ENCODE data around the gene CDH23. TPM values are rescaled to one million over a fixed set of nuclear protein-coding genes. Genes with fewer than 3 reads are reported as not detected.

The CDH23 gene
- total and polyA plus RNA-seq, 2 experiments from 2014 or later = 0.08 TPM; not detected in 1

DNA sequence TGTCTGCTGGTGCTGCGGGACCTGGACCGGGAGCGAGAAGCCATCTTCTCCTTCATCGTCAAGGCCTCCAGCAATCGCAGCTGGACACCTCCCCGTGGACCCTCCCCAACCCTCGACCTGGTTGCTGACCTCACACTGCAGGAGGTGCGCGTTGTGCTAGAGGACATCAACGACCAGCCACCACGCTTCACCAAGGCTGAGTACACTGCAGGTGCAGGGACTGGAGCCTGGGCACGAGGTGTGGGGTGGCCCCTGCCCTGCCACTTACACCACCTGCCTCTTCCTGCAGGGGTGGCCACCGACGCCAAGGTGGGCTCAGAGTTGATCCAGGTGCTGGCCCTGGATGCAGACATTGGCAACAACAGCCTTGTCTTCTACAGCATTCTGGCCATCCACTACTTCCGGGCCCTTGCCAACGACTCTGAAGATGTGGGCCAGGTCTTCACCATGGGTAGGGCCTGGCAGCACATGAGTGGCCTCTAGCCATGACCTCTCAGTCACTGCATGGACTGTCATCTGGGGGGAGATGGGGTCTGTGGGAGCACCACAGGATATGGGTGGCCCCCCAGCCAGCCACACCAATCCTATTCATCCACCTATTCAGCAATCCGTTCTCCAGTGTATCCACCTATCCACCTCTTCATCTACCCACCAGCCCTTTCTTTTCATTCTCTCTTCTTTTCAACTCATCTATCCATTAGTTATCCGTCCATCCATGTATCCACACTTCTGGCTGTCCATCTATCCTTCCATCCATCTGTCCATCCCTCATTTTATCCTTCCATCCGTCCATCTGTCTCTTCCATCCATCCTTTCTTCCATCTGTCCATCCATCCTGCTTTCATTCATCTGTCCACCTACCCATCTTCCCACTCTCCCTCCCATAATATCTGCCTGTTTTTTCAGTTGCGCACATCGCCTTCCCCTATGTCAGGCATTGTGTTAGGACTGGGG lies 411.1 kb downstream of the CDH23 start:
- WGBS, 2 experiments (ENCODE audit: low coverage in 1 of 2, low lambda C conversion rate in 2 of 2, missing lambda C conversion rate in 2 of 2) = 88 to 89% methylated on average over 17 to 21 of the region's 21 CpGs

DNA sequence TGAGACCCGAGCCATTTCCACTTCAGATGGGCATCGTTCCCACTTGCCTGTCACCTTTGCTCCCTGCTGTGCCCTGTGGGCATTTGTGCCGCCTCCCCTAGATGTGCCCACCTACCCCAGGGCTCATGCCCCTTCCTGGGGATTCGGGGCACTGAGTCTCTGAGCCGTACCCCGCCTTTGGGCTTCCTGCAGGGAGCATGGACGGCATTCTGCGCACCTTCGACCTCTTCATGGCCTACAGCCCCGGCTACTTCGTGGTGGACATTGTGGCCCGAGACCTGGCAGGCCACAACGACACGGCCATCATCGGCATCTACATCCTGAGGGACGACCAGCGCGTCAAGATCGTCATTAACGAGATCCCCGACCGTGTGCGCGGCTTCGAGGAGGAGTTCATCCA lies 412.9 kb downstream of the CDH23 start:
- H3K27ac ChIP-seq = no peak overlapping the region
- no peaks in the 10 kb centered on the region for H3K79me2 ChIP-seq (ENCODE audit: insufficient read depth)
- no peaks in the 10 kb centered on the region for H3K36me3 ChIP-seq (ENCODE audit: low read depth)
- H3K4me2 ChIP-seq (ENCODE audit: unreplicated experiment) = no peak overlapping the region
- no peaks in the 10 kb centered on the region for H3K9me3 ChIP-seq (ENCODE audit: low read depth)
- no peaks in the 10 kb centered on the region for H3K9me2 ChIP-seq (ENCODE audit: insufficient read depth)
- TF ChIP-seq EZH2 (IDR thresholded peaks at IDR 0.05; ENCODE audit: insufficient read depth, poor library complexity, severe bottlenecking) (no peak), EZH2phosphoT487 (IDR thresholded peaks at IDR 0.05; ENCODE audit: insufficient read depth, low read depth) (no peak)
- no peak for DNase-seq
- no peaks in the 10 kb centered on the region for H3F3A ChIP-seq (ENCODE audit: insufficient read depth)
- in situ Hi-C loops (cut with MboI) = loop anchor here (10.0 kb wide), 1 partner anchor 485 kb away; no protein-coding TSS in a partner anchor
- H3K4me3 ChIP-seq = no peak overlapping the region
- WGBS, 2 experiments (ENCODE audit: low coverage in 1 of 2, low lambda C conversion rate in 2 of 2, missing lambda C conversion rate in 2 of 2) = 84 to 86% methylated on average over 25 of the region's 25 CpGs
- no peaks in the 10 kb centered on the region for H3K4me1 ChIP-seq (ENCODE audit: insufficient read depth)
- no peak overlapping the region for H2AFZ ChIP-seq
- no peaks in the 10 kb centered on the region; the same call in 1 of the 2 replicates for H3K27me3 ChIP-seq (replicated peaks; ENCODE audit: insufficient read depth)
- H4K20me1 ChIP-seq (ENCODE audit: insufficient read depth) = no peaks in the 10 kb centered on the region
- no peak overlapping the region for H3K9ac ChIP-seq

More for the DNA sequence above, 411.1 kb downstream of the CDH23 start:
- Histone ChIP-seq H3K9ac (no peak overlapping the region), H3F3A (ENCODE audit: insufficient read depth) (no peaks in the 10 kb centered on the region), H3K27ac (no peak overlapping the region), H3K4me3 (no peak overlapping the region), H3K9me2 (ENCODE audit: insufficient read depth) (no peaks in the 10 kb centered on the region), H3K4me2 (ENCODE audit: unreplicated experiment) (no peak overlapping the region), H3K4me1 (ENCODE audit: insufficient read depth) (no peaks in the 10 kb centered on the region), H3K27me3 (replicated peaks; ENCODE audit: insufficient read depth) (no peaks in the 10 kb centered on the region; the same call in 1 of the 2 replicates), H3K9me3 (ENCODE audit: low read depth) (no peaks in the 10 kb centered on the region), H3K79me2 (ENCODE audit: insufficient read depth) (no peaks in the 10 kb centered on the region), H2AFZ (no peak overlapping the region), H3K36me3 (ENCODE audit: low read depth) (no peaks in the 10 kb centered on the region), H4K20me1 (ENCODE audit: insufficient read depth) (no peaks in the 10 kb centered on the region)
- no peak for DNase-seq
- in situ Hi-C loops (cut with MboI) = no loop called here
- TF ChIP-seq EZH2 (IDR thresholded peaks at IDR 0.05; ENCODE audit: insufficient read depth, poor library complexity, severe bottlenecking) = no peak
- TF ChIP-seq EZH2phosphoT487 (IDR thresholded peaks at IDR 0.05; ENCODE audit: insufficient read depth, low read depth) = no peak

DNA sequence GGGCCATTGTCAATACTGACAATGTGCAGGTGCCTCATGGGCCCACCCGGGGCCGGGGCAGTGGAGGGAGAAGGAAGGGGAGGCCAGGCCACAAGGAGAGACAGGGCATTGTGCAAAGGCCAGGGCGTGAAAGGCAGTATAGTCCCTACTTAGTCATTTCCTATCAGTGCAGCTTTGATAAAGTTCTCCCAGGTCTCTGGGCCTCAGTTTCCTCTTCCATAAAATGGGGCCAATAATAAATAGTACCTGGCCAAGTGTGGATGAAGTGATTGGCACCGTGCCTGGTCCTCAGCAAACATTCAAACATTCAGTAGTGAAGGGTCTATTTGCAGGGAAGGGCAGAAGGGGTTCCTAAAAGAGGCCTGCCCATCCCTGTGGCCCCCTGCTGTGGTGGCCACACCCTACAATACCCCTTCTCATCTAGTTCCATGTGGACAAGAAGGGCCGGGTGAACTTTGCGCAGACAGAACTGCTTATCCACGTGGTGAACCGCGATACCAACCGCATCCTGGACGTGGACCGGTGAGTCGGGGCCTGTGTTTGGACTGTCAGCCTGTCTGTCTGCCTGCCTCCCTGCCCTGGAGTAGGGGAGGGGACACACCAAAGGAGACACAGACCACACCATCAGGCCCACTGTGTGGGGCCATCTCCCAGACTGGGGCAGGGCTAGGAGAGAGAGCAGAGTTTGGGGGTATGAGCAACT lies 413.5 kb downstream of the CDH23 start:
- no peaks in the 10 kb centered on the region for H4K20me1 ChIP-seq (ENCODE audit: insufficient read depth)
- in situ Hi-C loops (cut with MboI) = loop anchor here (10.0 kb wide), 1 partner anchor 485 kb away; no protein-coding TSS in a partner anchor
- no peak for TF ChIP-seq EZH2 (IDR thresholded peaks at IDR 0.05; ENCODE audit: insufficient read depth, poor library complexity, severe bottlenecking)
- no peak for TF ChIP-seq EZH2phosphoT487 (IDR thresholded peaks at IDR 0.05; ENCODE audit: insufficient read depth, low read depth)
- 90 to 92% methylated on average over 13 of the region's 13 CpGs for WGBS, 2 experiments (ENCODE audit: low coverage in 1 of 2, low lambda C conversion rate in 2 of 2, missing lambda C conversion rate in 2 of 2)
- no peaks in the 10 kb centered on the region for H3K9me2 ChIP-seq (ENCODE audit: insufficient read depth)
- H3K36me3 ChIP-seq (ENCODE audit: low read depth) = no peaks in the 10 kb centered on the region
- H3K4me2 ChIP-seq (ENCODE audit: unreplicated experiment) = no peak overlapping the region
- no peaks in the 10 kb centered on the region for H3K4me1 ChIP-seq (ENCODE audit: insufficient read depth)
- no peak overlapping the region for H3K4me3 ChIP-seq
- no peaks in the 10 kb centered on the region for H3K27me3 ChIP-seq (replicated peaks; ENCODE audit: insufficient read depth)
- DNase-seq = no peak
- no peak overlapping the region for H2AFZ ChIP-seq
- H3K27ac ChIP-seq = no peak overlapping the region
- H3F3A ChIP-seq (ENCODE audit: insufficient read depth) = no peaks in the 10 kb centered on the region
- H3K9ac ChIP-seq = no peak overlapping the region
- H3K9me3 ChIP-seq (ENCODE audit: low read depth) = no peaks in the 10 kb centered on the region
- H3K79me2 ChIP-seq (ENCODE audit: insufficient read depth) = no peaks in the 10 kb centered on the region

DNA sequence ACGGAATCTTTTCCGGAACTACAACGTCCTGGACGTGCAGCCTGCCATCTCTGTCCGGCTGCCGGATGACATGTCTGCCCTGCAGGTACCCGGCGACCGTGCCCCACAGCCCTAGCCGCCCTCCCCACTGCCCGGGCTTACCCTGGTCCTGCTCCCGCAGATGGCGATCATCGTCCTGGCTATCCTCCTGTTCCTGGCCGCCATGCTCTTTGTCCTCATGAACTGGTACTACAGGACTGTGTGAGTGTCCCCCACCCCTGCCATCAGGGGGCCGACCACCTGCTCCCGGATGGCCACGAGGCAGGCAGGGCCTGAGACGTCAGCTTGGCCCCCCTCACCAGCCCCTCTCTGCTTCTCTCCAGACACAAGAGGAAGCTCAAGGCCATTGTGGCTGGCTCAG lies 414.6 kb downstream of the CDH23 start:
- Histone ChIP-seq H3K9ac (no peak overlapping the region), H3K4me1 (ENCODE audit: insufficient read depth) (no peaks in the 10 kb centered on the region), H3K27ac (no peak overlapping the region), H3K9me2 (ENCODE audit: insufficient read depth) (no peaks in the 10 kb centered on the region), H3K4me2 (ENCODE audit: unreplicated experiment) (no peak overlapping the region), H3K79me2 (ENCODE audit: insufficient read depth) (no peaks in the 10 kb centered on the region), H3K36me3 (ENCODE audit: low read depth) (peaks cover 8% of the 10 kb centered on the region; the same call in 1 of the 2 replicates), H3F3A (ENCODE audit: insufficient read depth) (no peaks in the 10 kb centered on the region), H3K9me3 (ENCODE audit: low read depth) (no peaks in the 10 kb centered on the region), H3K4me3 (no peak overlapping the region), H2AFZ (no peak overlapping the region), H4K20me1 (ENCODE audit: insufficient read depth) (no peaks in the 10 kb centered on the region), H3K27me3 (replicated peaks; ENCODE audit: insufficient read depth) (no peaks in the 10 kb centered on the region)
- in situ Hi-C loops (cut with MboI) = loop anchor here (10.0 kb wide), 1 partner anchor 487 kb away; no protein-coding TSS in a partner anchor
- no peak for DNase-seq
- TF ChIP-seq EZH2 (IDR thresholded peaks at IDR 0.05; ENCODE audit: insufficient read depth, poor library complexity, severe bottlenecking) (no peak), EZH2phosphoT487 (IDR thresholded peaks at IDR 0.05; ENCODE audit: insufficient read depth, low read depth) (no peak)
- WGBS, 2 experiments (ENCODE audit: low coverage in 1 of 2, low lambda C conversion rate in 2 of 2, missing lambda C conversion rate in 2 of 2) = 74 to 77% methylated on average over 18 to 19 of the region's 19 CpGs

Data from GM23248 (cell line).